Measurements from ENCODE around the gene AMN1. TPM values are rescaled to one million over a fixed set of nuclear protein-coding genes. Genes with fewer than 3 reads are reported as not detected.
"Not testable (repeated sequence)": the region's sequence is repeated elsewhere in the genome, so short reads cannot be mapped to it uniquely, and the experiment has no call there.

AMN1 gene
- total RNA-seq, 1 donor from 2014 or later, result 5.6 TPM

DNA sequence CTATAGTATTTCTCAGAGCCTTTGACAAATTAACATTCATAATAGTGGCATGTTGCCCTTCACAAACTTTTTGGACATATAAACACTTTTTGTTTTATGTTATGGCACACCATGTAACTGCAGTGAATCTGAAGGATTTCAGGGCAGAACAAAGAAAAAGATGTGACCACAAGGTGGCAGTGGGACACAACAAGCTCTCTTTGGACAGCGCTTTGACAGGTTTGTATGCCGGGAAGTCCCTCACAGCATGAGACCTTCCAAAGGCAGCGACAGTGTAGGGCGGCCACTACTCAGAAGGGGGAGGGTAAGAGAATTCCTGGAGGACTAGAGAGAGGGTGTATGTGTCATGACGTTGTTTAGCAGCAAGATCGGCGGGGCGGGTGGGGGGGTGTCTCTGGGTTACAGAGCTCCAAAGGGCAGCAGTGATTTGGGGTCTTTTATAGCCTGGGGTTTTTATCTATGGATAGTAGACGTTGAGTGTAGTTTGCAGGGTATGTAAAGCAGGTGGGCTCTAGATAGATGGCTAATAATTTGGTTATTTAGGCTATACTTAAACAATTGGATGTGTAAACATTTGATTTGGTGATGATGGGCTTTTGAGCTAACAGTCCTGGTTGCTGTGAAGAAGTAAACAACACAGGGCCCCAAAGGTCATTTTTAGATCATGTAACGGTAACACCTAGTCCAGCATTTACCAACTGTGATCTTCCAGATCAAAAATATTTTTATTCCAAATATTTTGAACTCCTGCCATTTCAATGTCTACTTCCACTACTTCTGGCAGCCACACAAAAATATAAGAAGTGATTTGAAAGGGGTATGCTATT lies 46.5 kb downstream of the AMN1 start:
- Mint-ChIP-seq H3K27me3 (ENCODE audit: unreplicated experiment) (no peaks in the 10 kb centered on the region), H3K4me3 (ENCODE audit: unreplicated experiment) (peak overlapping the region; percentile 82), H3K27ac (ENCODE audit: unreplicated experiment) (peak overlapping the region; percentile 52), H3K4me1 (ENCODE audit: unreplicated experiment) (no peaks in the 10 kb centered on the region), H3K9me3 (ENCODE audit: unreplicated experiment) (peaks cover 9% of the 10 kb centered on the region), H3K36me3 (ENCODE audit: low read depth, unreplicated experiment) (peaks cover 30% of the 10 kb centered on the region)
- TF ChIP-seq, protein P1, sequence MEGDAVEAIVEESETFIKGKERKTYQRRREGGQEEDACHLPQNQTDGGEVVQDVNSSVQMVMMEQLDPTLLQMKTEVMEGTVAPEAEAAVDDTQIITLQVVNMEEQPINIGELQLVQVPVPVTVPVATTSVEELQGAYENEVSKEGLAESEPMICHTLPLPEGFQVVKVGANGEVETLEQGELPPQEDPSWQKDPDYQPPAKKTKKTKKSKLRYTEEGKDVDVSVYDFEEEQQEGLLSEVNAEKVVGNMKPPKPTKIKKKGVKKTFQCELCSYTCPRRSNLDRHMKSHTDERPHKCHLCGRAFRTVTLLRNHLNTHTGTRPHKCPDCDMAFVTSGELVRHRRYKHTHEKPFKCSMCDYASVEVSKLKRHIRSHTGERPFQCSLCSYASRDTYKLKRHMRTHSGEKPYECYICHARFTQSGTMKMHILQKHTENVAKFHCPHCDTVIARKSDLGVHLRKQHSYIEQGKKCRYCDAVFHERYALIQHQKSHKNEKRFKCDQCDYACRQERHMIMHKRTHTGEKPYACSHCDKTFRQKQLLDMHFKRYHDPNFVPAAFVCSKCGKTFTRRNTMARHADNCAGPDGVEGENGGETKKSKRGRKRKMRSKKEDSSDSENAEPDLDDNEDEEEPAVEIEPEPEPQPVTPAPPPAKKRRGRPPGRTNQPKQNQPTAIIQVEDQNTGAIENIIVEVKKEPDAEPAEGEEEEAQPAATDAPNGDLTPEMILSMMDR (IDR thresholded peaks at IDR 0.05; ENCODE audit: unreplicated experiment), result peak; percentile 70
- peak; percentile 68 for DNase-seq (ENCODE audit: low spot score)

DNA sequence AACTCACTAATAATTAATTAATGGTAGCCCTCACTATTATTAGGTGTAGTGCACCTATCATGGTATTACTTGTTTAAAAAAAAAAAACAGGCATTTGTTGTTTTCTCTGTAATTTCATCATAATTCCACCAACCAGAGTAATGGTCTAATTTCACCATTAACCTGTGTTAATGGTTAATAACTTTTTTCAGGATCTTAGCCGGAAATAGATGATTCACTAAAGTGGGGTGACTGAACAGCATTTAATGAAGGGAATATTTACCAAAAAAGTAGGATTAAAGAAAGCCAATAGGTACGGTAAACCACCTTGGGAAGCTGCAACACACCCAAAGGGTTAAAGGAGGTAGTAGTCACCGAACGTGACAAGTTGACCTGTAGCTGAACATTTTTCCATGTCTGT lies 56.3 kb downstream of the AMN1 start:
- H3K36me3 Mint-ChIP-seq (ENCODE audit: low read depth, unreplicated experiment), result peaks cover 16% of the 10 kb centered on the region
- TF ChIP-seq, protein P1 (IDR thresholded peaks at IDR 0.05; ENCODE audit: unreplicated experiment), result no peak
- no peaks in the 10 kb centered on the region for H3K9me3 Mint-ChIP-seq (ENCODE audit: unreplicated experiment)
- no peak overlapping the region for H3K4me3 Mint-ChIP-seq (ENCODE audit: unreplicated experiment)
- no peaks in the 10 kb centered on the region for H3K4me1 Mint-ChIP-seq (ENCODE audit: unreplicated experiment)
- DNase-seq (ENCODE audit: low spot score), result no peak
- no peaks in the 10 kb centered on the region for H3K27me3 Mint-ChIP-seq (ENCODE audit: unreplicated experiment)
- H3K27ac Mint-ChIP-seq (ENCODE audit: unreplicated experiment), result no peak overlapping the region

DNA sequence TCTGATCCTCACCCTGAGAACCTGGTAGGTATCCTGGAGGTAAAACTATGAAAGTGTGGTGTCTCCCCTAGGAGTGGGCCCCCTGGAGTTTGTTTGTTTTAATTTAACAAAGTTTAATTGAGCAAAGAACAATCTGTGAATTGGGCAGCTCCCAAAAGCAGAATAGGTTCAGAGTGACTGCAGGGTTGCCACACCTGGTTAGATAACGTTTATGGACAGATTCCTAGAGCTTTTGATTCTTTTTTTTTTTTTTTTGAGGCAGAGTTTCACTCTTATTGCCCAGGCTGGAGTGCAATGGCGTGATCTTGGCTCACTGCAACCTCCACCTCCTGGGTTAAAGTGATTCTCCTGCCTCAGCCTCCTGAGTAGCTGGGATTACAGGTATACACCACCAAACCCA lies 59.2 kb downstream of the AMN1 start:
- not testable (repeated sequence) for H3K9me3 Mint-ChIP-seq (ENCODE audit: unreplicated experiment); DNase-seq (ENCODE audit: low spot score); H3K27ac Mint-ChIP-seq (ENCODE audit: unreplicated experiment); H3K27me3 Mint-ChIP-seq (ENCODE audit: unreplicated experiment); H3K4me1 Mint-ChIP-seq (ENCODE audit: unreplicated experiment); H3K4me3 Mint-ChIP-seq (ENCODE audit: unreplicated experiment)
- peaks cover 28% of the 10 kb centered on the region for H3K36me3 Mint-ChIP-seq (ENCODE audit: low read depth, unreplicated experiment)

DNA sequence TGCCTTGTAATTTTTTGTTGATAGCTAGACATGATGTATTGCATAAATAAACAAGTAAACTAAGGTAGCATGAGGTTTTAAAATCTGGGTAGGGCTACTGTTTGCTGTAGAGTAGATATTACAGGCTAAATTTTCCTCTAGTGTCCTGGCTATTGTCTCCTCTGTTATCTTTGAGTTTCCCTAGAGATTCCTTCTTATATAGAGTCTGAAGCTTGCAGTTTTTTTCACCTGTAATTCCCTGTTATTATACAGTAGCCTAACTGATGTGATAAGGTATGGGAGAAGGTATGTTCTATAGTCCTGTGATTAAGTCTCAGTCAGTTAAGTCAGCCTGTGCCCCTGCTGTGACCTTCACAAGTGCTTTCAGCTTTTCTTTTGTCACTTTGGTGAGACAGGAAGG lies 59.8 kb downstream of the AMN1 start:
- TF ChIP-seq, protein P1 (IDR thresholded peaks at IDR 0.05; ENCODE audit: unreplicated experiment), result no peak
- H3K27ac Mint-ChIP-seq (ENCODE audit: unreplicated experiment), result no peak overlapping the region
- no peaks in the 10 kb centered on the region for H3K9me3 Mint-ChIP-seq (ENCODE audit: unreplicated experiment)
- DNase-seq (ENCODE audit: low spot score), result no peak
- no peak overlapping the region for H3K4me3 Mint-ChIP-seq (ENCODE audit: unreplicated experiment)
- no peaks in the 10 kb centered on the region for H3K4me1 Mint-ChIP-seq (ENCODE audit: unreplicated experiment)
- H3K36me3 Mint-ChIP-seq (ENCODE audit: low read depth, unreplicated experiment), result peaks cover 27% of the 10 kb centered on the region
- H3K27me3 Mint-ChIP-seq (ENCODE audit: unreplicated experiment), result peaks cover under 1% of the 10 kb centered on the region

DNA sequence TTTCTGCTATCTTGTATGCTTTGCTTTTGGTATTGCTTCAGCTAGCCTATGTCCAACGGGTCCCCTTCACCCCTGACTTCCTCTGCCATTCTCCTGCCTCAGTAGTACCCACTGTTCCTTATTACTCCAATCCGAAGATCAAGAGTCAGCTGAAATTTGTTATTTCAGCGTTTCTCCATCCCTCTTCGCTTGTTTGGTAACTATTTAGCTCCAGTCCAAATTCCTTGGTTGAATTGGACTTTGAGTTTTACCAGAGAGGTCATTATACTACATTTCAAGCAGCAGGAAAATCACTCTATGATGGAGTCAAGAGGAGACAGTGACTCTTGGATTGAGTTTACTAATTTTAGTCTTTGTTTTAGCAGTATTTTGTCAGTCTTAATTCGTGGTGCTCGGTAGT lies 64.8 kb downstream of the AMN1 start:
- DNase-seq (ENCODE audit: low spot score), result no peak
- H3K4me1 Mint-ChIP-seq (ENCODE audit: unreplicated experiment), result peaks cover 5% of the 10 kb centered on the region
- H3K4me3 Mint-ChIP-seq (ENCODE audit: unreplicated experiment), result peak overlapping the region; percentile 52
- peaks cover 24% of the 10 kb centered on the region for H3K36me3 Mint-ChIP-seq (ENCODE audit: low read depth, unreplicated experiment)
- H3K9me3 Mint-ChIP-seq (ENCODE audit: unreplicated experiment), result no peaks in the 10 kb centered on the region
- peaks cover 5% of the 10 kb centered on the region for H3K27me3 Mint-ChIP-seq (ENCODE audit: unreplicated experiment)
- no peak overlapping the region for H3K27ac Mint-ChIP-seq (ENCODE audit: unreplicated experiment)
- TF ChIP-seq, protein P1 (IDR thresholded peaks at IDR 0.05; ENCODE audit: unreplicated experiment), result no peak

Data from endothelial cell (in vitro differentiated cells).